CD4-positive, alpha-beta T cell treated with Interleukin-15 for 1 hour (primary cell): Measurements from ENCODE around the gene JAKMIP2.
"Not testable (repeated sequence)": the region's sequence is repeated elsewhere in the genome, so short reads cannot be mapped to it uniquely, and the experiment has no call there.

Experiments
- DNase-seq: peaks from one replicate; pipeline ENCODE4 v3.0.0-alpha.2; 2020

Gene JAKMIP2

DNA sequence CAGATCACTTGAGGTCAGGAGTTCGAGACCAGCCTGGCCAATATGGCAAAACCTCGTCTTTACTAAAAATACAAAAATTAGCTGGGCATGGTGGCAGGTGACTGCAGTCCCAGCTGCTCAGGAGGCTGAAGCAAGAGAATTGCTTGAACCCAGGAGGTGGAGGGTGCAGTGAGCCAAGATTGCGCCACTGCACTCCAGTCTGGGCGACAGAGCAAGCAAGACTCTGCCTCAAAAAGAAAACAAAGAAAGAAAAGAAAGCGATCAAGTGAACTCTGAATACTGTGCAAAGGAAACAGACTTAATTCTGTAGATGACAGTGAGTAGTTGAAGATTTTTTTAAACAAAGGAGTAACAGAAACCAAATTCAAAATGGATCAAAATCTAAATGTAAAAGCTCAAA, 228.7 kb downstream of the JAKMIP2 start:
- not testable (repeated sequence) for DNase-seq

GRCh38 chr5:147552897-147553296, 229.6 kb downstream of the JAKMIP2 start:
- no peak for DNase-seq

GRCh38 chr5:147551677-147552076, 230.9 kb downstream of the JAKMIP2 start:
- DNase-seq: no peak

DNA sequence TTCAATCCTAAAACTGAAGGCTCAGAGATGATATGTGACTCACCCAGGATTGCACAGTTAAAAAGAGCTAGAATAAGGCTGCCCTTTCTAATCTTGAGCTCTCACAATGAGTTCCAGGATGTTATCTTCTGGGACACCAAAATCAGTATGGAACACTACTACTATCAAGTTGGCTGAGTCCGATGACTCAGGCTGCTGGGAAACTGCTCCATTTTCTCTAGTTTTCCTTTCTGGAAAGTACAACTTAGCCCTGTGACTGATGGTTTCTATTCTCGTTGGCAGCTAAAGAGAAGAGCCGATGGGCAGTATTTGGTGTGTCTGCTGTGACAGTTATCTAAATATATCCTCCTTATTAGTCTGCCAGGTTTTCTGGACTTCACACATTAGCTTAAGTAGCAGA, 234.8 kb downstream of the JAKMIP2 start:
- no peak for DNase-seq

DNA sequence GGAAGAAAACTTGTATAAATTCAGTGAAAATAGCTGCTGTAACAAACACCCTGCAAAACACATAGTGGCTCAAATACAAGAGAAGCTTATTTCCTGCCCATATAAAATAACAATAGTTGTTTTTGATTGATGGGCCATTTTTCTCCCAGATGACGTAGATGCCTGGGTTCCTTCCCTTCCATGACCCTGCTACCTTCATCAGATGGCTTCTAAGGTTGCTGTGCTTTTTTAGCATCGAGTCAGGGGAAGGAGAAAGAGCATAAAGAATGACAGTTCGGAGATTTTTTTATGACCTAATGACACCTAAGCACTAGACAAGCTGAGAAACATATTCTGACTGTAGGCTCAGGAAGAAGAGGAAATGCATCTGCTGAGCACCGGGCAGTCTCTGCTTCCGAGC, 238.0 kb downstream of the JAKMIP2 start:
- DNase-seq: no peak

GRCh38 chr5:147539053-147539452, 243.5 kb downstream of the JAKMIP2 start:
- no peak for DNase-seq

DNA sequence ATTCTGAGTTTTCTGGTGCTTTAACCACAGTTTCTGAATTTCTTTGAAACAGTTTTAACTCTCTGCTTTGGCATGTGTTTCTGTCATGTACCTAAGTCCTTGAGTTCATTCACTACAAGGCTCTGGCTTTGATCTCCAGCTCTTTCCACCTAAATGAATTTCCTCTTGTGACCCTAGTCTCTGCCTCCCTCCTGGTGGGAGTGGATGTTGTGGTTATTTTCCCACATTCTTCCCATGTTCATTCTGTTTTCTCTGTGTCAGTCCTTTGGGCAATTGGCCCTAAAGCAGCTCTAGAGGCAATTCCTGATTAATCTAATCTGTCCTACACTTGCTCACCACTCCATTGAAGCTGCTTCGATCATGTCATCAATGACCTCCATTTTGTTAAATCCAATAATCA, 244.3 kb downstream of the JAKMIP2 start:
- DNase-seq: no peak
